Measurements from ENCODE around the gene DYNC1I2.

Gene DYNC1I2

GRCh38 chr2:171707752-171708151 is 20.5 kb downstream of the DYNC1I2 start:
- no peak for TF ChIP-seq CTCF (IDR thresholded peaks at IDR 0.05; ENCODE audit: borderline replicate concordance, control extremely low read depth, extremely low read depth, insufficient read depth, missing control alignments)
- in situ Hi-C loops (cut with MboI; ENCODE audit: low sequenced_read_pairs, unreplicated experiment) = loop anchor here (10.0 to 25.0 kb wide), 2 partner anchors 397 to 755 kb away; partner anchors contain the start of gene DLX2
- no peak for DNase-seq (ENCODE audit: low spot score)

- in situ Hi-C loops (cut with MboI; ENCODE audit: low sequenced_read_pairs, unreplicated experiment) = loop anchor here (10.0 to 25.0 kb wide), 2 partner anchors 396 to 753 kb away; partner anchors contain the start of gene DLX2
- DNase-seq (ENCODE audit: low spot score) = no peak
- no peak for TF ChIP-seq CTCF (IDR thresholded peaks at IDR 0.05; ENCODE audit: borderline replicate concordance, control extremely low read depth, extremely low read depth, insufficient read depth, missing control alignments)
These were observed 21.9 kb downstream of the DYNC1I2 start for GRCh38 chr2:171709011-171709685.

GRCh38 chr2:171711351-171711750 is 24.1 kb downstream of the DYNC1I2 start:
- TF ChIP-seq CTCF (IDR thresholded peaks at IDR 0.05; ENCODE audit: borderline replicate concordance, control extremely low read depth, extremely low read depth, insufficient read depth, missing control alignments) = no peak
- in situ Hi-C loops (cut with MboI; ENCODE audit: low sequenced_read_pairs, unreplicated experiment) = loop anchor here (25.0 kb wide), 1 partner anchor 751 kb away; no protein-coding TSS in a partner anchor
- no peak for DNase-seq (ENCODE audit: low spot score)

- no peak for DNase-seq (ENCODE audit: low spot score)
- in situ Hi-C loops (cut with MboI; ENCODE audit: low sequenced_read_pairs, unreplicated experiment) = loop anchor here (25.0 kb wide), 1 partner anchor 750 kb away; no protein-coding TSS in a partner anchor
- no peak for TF ChIP-seq CTCF (IDR thresholded peaks at IDR 0.05; ENCODE audit: borderline replicate concordance, control extremely low read depth, extremely low read depth, insufficient read depth, missing control alignments)
These were observed 24.8 kb downstream of the DYNC1I2 start for GRCh38 chr2:171712051-171712450.

GRCh38 chr2:171718720-171719119 is 31.5 kb downstream of the DYNC1I2 start:
- in situ Hi-C loops (cut with MboI; ENCODE audit: low sequenced_read_pairs, unreplicated experiment) = loop anchor here (25.0 kb wide), 1 partner anchor 744 kb away; no protein-coding TSS in a partner anchor

GRCh38 chr2:171719660-171720059 is 32.4 kb downstream of the DYNC1I2 start:
- no peak for DNase-seq (ENCODE audit: low spot score)
- TF ChIP-seq CTCF (IDR thresholded peaks at IDR 0.05; ENCODE audit: borderline replicate concordance, control extremely low read depth, extremely low read depth, insufficient read depth, missing control alignments) = no peak
- in situ Hi-C loops (cut with MboI; ENCODE audit: low sequenced_read_pairs, unreplicated experiment) = loop anchor here (25.0 kb wide), 1 partner anchor 743 kb away; no protein-coding TSS in a partner anchor

More at GRCh38 chr2:171718720-171719119, 31.5 kb downstream of the DYNC1I2 start:
- TF ChIP-seq CTCF (IDR thresholded peaks at IDR 0.05; ENCODE audit: borderline replicate concordance, control extremely low read depth, extremely low read depth, insufficient read depth, missing control alignments) = no peak
- DNase-seq (ENCODE audit: low spot score) = peak; percentile 36
